Amniotic stem cell (primary cell): ENCODE results near the gene ALKBH5.

Source experiments
- DNase-seq: peaks from one replicate; lab custom pipeline; 2025; lab: John Stamatoyannopoulos, UW

ALKBH5 gene

DNA sequence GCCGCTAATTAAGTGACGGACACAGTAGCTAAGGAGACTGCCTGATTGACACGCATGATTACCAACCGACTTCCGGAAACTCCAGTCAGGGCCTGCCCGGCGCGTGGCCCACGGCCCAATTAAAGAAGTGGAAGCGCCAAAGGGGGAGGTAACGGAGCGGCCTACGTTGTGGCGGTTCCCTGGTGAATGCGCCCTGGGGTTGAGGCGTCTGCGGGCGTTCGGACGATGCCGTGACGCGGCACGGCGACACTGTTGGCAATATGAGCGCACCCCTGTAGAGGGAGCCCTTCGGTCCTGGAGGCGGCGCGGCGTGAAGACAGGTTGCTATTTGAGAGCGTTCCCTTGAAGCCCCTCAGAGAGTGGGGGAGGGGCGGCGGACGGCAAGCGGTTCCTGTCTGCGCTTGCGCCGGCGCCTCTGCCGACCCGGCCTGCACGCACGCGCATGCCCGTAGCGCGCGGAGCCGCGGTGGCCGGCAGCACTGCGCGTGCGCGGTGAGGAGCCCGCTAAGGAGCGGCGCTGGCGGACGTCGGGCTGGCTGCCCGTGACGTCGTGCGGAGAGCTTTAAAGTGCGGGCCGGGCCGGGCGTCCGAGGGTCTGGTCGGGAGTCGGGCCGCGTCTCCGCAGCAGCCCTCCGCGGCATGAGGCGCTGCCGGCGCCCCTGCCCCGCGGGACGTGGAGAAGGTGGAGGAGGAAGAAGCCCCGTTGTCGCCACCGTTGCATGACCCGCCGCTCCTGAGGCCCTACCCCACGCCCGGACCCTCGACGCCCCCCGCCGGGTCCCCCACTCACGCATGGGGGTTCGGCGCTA lies at the start of gene ALKBH5:
Gene ALKBH5 (plus strand): TSS at position 495 of the 809 bp plus-strand sequence. CDS start 416 bp downstream, outside the sequence.
- peak; percentile 99 for DNase-seq

DNA sequence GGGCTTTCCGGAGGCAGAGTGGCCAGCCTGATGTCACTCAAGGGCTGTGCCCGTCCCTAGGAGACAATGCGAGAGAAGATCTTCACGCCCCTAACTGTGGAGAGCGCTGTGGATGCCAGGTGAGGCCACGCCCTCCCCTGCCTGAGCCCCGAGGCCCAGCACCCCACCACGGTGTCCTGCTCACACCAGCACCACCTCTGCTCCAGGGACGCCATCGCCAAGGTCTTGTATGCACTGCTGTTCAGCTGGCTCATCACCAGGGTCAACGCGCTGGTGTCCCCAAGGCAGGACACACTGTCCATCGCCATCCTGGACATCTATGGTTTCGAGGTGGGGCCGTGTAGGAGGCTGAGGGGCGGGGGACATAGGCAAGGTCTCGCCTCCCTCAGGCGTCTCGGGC lies 47.3 kb upstream of the ALKBH5 start:
- DNase-seq = no peak

DNA sequence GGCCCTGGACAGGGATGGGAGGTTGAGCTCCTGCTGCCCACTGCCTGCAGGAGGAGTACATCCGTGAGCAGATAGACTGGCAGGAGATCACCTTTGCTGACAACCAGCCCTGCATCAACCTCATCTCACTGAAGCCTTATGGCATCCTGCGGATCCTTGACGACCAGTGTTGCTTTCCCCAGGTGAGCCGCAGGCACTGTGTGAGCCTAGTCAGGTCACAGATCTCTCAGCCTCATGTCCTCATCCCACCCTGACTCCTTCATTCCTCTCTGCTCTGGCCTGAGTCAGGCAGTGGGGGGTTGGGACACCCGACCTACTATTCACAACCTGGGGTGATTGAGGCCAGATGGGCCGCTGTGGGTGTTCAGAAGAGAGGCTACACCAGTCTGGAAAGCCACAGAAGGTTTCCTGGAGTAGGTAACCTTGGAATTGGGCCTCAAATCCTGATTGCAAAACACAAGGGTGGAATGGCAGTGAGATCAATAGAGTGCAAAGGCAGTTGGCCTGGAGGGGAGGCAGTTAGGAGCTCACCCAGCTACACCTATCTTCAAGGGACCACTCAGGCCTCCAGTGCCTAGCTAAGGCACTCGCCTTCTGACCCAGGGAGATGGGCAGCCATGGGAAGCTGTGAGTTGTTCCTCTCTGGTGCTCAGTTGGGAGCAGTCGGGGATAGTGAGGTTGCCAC lies 45.4 kb upstream of the ALKBH5 start:
- DNase-seq = no peak

DNA sequence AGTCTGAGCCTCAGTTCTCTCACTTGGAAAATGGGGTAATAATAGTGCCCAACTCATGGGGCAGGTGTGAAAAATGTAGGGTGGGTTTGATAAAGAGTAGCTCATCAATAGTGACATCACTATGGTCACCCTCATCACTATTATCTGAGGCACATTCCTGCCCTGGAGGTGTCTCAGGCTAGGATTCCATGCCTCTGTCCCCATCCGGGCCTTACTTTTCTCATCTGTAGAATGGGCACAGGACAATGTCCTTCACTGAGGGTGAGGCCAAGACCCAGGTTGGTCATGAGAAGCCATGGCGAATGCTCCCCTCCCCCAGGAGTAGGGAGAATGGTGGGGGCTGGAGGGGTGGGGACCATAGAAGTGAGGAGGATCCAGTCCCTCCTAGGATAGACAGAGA lies 44.5 kb upstream of the ALKBH5 start:
- DNase-seq = no peak

DNA sequence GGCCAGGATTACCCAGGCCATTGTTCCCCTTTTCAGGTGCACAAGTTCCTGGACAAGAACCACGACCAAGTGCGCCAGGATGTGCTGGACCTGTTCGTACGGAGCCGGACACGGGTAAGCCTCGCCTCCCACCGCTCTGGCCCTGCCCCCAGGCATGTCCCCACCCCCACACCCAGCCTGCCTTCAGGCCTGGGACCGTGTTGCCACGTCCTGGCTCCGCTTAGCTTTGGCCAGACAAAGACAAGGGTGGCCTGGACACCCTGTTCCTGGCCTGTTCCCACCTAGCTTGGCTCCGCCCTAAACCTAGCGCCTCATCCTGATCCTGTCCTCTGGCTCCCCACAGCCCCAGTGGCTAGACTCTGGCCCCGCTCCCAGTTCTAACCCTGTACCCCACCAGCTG lies 44.1 kb upstream of the ALKBH5 start:
- no peak for DNase-seq

DNA sequence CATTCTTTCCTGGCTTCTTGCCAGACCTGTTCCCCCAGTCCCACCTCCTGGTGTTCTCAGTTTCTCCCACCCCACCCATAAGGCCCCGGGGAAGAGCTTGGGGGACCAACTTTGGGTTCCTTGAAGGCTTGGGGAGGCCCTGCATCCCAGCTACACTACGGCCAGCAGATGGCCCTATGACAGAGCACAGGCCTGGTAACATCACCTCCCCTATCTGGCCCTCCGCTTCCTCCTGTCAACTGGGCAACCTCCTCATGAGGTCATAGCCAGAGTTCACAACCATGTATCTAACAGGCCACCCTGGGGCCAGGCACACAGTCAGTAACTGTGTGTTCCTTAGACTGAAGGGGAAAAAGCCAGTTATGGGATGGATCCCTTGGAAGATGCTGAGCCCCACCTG lies 43.7 kb upstream of the ALKBH5 start:
- no peak for DNase-seq

DNA sequence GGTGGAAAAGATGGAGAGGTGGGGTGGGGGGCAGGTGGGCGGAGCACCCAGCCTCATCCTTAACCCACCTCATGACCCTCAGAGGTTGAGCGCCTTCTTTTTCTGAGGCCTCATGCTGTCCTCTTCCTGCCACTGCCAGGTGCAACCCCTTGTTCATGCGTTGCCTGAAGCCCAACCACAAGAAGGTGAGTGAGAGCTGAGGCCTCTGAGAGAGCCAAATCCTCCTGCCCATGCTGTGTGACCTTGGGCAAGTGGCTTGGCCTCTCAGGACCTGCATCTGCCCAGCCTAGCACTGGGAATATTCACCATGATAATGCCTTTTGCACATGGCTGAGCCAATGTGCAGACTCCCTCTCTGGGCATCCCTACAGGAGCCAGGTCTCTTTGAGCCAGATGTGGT lies 43.0 kb upstream of the ALKBH5 start:
- DNase-seq = no peak

DNA sequence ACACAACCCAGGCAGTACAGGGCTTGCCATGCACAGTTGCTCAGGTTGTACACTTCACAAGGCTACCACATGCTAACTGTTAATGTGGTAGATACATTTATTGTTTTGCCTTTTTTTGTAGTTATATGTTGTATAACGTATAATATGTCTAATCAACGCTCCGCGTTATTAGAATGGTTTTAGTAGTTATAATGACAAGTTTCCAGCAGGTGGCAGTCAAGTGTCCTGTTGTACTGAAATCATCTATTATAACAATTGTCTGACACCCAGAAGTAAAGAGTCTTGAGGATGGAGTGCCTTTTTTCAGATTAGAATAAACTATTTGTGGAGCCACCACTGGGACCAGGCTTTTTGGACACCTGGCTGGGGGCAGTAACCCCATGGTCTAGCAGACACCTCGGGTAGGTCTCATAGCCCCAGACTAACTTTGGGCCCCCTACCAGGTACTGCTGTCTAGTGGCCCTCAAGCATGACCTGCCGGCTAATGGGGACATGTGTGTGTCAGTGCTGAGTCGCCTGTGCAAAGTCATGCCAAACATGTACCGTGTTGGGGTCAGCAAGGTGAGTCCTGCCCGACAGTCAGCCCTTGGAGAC lies 42.3 kb upstream of the ALKBH5 start:
- DNase-seq = peak; percentile 11

DNA sequence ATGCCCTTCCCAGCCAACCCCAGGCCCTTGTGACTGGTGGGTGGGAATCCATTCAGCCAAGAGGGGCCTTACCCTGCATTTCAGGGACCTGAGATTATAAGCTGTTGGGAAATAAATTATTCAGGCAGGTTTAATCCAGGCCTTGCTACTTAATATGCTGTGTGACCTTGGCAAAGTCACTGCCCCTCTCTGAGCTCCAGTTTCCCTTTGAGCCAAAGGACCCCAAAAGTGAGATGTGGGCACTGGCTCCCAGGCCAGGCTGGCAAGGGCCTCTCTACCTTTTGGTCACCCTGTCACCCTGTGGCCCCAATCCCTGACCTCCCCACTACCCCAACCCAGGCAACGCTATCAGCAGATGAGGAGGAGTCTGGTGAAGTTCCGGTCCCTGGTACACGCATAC lies 41.2 kb upstream of the ALKBH5 start:
- no peak for DNase-seq

DNA sequence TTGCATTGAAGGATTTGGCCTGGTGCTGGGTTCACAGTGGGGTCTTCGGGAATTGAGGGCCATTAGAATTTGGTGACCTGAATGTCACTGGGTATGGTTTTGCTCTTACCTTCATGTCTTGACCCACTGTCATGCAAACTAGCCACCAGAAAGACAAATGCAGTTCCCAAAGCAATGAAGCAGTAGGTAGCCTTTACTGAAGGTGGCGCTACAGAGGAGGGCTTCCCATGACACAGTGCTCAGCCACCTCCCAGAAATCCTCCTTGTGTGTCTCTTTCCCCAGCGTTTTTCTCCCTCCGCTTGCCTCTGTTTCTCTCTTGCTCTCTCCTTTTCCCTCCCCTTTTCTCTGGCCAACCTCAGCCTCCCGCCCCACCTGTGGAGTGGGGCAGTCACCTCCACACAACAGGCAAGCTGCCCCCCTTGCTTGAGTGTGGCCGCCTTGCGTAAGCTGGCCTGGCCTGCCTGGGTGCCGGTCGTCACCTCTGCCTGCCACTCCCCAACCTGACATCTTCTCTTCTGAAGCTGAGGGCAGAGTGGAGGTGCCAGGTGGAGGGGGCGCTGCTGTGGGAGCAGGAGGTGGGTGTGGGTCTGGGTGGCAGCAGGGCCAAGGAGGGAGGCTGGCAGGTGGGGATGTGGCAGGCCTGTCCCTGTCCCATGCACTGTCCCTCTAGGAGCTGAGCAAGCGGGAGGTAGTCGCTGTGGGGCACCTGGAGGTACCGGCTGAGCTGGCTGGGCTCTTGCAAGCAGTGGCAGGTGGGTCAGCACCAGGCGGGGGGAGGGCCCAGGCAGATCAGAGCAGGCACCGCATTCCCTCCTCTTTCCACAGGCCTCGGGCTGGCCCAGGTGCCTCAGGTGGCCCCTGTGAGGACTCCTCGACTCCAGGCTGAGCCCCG lies 40.3 kb upstream of the ALKBH5 start:
- DNase-seq = no peak

DNA sequence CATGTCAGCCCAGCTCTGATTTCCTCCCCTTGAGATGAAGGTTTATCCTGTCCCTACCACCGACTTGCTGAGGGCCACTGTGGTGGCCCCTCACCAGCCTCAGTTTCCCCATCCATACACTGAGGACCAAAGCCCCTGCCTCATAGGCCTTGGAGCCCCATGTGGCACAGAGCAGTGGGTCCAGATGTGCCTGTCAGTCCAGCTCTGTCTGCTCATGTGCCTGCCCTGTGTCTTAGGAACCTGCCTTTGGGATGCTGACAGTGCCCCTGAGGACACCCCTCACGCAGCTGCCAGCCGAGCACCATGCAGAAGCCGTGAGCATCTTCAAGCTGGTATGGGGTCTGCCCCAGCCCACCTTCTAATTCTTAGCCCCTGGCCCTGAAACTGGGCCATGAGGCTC lies 39.4 kb upstream of the ALKBH5 start:
- no peak for DNase-seq

DNA sequence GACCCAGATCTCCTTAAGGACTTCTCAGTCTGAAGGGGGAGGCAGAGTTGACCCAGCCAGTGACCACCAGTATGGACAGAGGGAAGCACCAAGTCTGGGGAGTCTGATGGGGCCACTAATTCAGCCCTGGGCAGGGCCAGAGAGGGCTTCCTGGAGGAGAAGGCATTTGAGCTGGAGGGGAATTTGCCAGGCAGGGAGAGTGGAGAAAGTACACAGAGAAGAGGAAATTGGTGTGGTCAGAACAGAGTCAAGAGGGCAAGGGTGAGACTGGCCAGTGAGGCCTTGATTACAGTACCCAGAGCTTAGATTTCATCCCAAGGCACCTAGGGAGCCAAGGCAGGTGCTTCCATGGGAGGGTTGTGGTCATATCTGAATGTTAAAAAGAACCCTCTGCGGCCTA lies 38.8 kb upstream of the ALKBH5 start:
- DNase-seq = no peak

DNA sequence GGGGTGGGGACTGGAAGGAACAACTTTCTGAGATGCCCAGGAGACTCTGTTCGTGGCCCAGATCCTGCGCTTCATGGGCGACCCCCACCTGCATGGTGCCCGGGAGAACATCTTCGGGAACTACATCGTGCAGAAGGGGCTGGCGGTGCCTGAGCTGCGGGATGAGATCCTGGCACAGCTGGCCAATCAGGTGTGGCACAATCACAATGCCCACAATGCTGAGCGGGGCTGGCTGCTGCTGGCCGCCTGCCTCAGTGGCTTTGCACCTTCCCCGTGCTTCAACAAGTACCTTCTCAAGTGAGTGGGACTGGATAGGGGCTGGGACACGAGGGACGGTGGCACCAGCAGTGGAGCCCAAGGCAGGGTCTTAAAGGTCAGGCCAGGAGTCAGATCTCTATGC lies 37.8 kb upstream of the ALKBH5 start:
- DNase-seq = no peak

DNA sequence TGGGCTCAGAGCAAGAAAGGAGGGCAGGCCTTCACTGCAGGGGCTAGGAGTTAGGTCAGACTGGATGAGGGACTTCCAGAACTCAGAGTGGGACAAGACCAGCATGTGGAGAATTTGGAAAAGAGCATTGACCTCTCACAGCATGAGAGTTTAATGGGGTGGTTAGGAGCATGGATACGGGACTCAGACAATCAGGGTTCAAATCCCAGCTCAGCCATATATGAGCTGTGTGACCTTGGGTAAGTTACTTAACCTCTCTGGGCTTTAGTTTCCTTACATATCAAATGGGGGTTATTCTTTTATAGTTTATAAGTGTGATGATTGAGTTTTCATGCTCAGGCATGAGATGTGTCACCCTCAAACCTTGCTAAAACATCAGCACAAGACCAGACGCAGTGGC lies 37.4 kb upstream of the ALKBH5 start:
- no peak for DNase-seq

DNA sequence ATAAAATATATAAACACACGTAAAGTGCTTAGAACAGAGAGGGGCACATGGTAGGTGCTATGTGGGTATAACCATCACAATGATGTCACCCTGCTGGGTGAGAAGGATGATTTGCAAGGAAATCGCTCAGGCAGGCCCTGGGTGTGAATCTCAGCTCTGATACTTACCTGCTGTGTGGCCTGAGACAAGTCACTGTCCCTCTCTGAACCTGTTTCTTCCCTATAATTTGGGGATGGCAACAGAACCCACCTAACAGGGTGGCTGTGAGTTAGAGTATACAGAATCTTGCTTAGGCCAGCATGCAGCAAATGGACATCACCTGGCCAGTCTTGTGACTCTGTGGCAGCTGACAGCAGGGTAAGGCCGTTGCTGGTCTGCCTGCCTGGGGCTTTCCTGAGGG lies 36.6 kb upstream of the ALKBH5 start:
- DNase-seq = no peak

DNA sequence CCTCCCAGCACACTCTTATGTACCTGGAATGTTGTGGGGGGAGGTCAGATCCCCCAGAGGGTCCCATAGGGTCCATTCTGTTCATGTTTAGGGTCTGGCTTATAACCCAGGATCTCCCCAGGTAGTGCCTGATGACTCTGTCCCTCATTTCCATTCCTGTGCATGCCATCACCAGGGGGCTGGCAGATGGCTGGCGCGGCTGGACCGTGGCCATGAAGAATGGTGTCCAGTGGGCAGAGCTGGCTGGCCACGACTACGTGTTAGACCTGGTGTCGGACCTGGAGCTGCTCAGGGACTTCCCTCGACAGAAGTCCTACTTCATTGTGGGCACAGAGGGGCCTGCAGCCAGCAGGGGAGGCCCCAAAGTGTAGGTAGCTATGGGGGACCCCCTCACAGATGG lies 35.0 kb upstream of the ALKBH5 start:
- no peak for DNase-seq

DNA sequence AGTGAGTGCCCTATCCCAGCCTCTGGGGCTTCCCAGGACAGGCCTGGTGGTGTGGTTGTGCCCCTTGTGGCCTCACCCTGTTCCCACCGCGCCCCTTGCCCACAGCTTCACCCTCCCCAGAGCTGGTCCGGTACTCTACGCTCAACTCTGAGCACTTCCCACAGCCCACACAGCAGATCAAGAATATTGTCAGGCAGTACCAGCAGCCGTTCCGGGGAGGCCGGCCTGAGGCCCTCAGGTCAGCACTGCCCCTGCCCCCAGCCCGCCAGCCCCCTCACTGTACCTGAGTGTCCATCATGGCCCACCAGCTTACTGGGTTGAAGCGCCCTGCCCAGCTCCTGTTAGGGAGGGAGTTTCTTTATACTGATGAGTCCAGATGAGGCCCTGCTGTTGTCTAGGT lies 32.3 kb upstream of the ALKBH5 start:
- no peak for DNase-seq

DNA sequence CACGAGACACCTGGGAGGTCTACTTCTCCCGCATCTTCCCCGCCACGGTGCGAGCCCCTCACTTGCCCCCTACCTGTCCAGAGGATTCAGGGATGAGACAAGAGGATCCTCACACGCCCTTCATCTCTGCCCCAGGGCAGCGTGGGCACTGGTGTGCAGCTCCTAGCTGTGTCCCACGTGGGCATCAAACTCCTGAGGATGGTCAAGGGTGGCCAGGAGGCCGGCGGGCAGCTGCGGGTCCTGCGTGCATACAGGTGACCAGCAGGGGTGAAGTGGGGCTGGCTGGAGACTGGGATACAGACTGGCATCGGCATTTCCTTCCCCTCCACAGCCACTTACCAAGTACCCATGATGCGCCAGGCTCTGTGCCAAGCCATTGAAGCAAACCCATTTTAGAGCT lies 28.4 kb upstream of the ALKBH5 start:
- no peak for DNase-seq

DNA sequence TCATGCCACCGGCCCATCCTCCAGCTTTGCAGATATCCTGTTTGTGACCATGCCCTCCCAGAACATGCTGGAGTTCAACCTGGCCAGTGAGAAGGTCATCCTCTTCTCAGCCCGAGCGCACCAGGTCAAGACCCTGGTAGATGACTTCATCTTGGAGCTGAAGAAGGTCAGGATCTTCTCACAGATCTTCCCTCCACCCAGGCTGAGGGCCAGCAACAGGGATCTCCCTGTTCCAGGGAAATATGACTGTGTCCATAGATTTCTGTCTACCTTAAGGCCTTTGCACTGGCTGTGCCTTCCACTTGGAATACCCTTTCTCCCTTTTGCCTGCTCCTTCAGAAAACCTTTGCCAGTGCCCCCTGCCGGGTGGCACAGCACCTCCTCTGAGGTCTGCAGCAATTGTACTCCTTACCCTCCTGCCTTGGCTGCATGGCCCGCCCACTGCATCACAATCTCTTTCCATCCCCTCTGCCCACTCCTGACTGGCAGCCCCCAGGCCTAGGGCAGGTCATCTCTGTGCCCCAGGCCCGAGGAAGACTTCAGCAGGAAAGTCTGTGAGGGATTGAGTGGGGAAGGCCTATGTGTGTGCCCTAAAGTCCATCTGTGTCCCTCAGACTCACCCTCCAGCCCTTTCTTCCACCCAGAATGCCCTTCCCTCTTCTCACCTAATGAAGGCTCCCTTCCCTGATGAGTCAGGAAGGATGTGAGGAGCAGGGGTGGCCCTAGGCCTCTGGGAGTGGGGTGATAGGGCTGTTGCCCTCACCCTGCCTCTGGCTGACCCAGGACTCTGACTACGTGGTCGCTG lies 27.3 kb upstream of the ALKBH5 start:
- no peak for DNase-seq

DNA sequence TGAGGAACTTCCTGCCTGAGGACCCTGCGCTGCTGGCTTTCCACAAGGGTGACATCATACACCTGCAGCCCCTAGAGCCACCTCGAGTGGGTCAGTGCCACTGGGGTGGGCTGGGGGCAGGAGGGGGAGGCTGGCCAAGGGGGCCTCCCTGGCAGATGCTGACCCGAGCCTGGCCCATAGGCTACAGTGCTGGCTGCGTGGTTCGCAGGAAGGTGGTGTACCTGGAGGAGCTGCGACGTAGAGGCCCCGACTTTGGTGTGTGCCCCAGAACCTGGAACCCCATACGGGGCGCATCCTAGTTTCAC lies 26.7 kb upstream of the ALKBH5 start:
- no peak for DNase-seq

DNA sequence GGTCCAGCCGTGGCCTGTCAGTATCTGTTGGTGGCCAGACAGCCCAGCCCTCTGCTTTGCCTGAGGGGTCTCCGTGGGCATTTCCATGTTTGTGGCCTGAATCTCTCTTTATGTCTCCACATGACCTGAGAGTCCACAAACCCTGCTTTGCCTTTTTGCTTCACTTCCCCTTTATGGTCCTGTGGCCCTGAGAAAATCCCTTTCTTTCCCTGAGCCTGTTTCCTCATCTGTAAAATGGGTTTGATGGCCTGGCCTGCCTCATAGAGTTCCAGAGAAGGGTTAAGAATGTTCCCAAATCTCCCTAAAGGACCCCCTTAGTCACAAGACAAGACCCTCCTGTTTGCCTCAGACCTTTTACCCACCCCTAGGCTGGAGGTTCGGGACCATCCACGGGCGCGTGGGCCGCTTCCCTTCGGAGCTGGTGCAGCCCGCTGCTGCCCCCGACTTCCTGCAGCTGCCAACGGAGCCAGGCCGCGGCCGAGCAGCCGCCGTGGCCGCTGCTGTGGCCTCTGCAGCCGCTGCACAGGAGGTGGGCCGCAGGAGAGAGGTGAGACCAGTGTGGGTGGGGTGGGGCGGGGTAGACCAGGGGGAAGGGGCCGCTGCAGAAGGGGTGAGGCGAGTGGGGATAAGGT lies 26.2 kb upstream of the ALKBH5 start:
- DNase-seq = no peak
